HG03342 (cell line): ENCODE results near the gene SARS2.

Experiments used
- ATAC-seq: cut with Tn5 transposase; IDR thresholded peaks from one replicate; pipeline ENCODE4 v1.9.1; 2021; ENCODE audit warnings: mild to moderate bottlenecking, moderate library complexity; ENCODE audit not compliant: unreplicated experiment

The SARS2 gene

DNA sequence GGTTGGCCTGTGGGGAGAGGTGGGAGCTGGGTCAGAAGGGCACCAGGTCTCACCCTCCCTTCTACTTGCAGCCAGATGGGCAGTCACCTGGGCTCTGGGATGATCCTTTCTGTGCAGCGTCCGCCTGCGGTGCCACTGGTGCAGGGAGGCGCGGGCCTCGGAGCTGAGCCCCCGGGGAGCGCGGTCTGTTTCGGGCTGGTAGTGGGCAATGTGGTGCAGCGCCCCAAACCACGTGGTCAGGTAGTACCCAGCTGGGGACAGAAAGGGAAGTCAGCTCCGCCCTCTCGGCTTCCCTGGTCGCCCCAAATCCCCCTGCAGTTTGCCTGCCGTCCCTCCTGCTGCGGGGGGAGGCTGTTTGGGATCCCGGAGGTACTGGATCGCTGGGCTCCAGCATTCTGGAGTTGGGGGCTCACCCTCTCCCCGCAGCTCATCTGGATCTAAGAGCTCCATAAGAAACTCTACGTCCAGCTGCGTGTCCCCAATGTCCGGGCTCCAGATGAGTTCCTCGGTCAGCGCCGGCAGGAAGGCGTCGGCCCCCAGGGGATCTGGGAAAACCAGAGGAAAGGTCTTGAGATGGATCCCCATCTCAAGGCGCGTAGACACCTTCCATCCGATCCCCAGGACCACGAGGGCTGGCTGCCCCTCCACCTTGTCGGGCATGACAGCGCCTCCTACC, 61.3 kb downstream of the SARS2 start:
- ATAC-seq: no peak

DNA sequence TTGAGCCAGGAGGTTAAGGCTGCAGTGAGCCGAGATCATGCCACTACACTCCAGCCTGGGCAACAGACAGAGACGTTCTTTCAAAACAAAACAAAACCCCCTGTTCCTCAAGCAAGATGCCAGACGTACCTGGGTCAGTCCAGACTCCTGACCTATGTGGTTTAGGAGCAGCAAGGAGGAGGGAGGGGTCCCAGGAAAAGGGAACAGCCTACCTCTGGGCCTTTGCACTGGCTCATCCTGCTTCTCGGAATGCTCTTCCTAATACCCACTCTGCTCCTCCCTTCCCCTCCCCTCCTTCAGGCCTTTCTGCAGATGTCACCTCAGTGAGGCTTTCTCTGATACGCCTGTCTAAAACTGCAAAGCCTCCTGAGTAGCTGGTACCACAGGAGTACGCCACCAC, 62.0 kb downstream of the SARS2 start:
- ATAC-seq: no peak

DNA sequence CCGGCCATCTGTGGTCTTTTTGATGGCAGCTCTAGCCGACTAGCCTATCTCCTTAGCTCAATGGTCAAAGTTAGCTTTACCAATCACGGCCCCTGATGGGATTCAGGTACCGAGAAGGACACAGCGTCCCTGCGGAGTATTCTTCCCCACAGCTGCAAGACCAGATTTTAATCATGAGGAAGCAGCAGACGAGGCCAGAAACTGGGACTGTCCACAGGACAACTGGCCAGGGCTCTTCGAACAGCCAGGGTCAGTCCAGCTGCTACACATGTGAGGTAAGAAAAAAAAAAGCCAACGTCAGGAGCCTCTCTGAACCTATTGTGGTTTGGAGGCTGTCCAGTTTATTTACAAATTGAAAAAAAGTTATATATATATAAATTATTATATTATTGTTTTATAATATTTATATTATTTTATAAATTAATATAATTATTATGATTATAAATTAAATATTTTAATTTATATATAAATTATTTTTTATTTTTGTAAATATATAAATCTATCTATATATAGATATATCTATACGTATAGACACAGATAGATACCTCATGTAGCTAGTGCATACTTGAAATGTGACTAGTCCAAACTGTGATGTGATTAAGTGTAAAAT, 63.3 kb downstream of the SARS2 start:
- ATAC-seq: no peak
